HepG2 (cell line): Measurements from ENCODE around the gene SP5. TPM values are rescaled to one million over a fixed set of nuclear protein-coding genes. Genes with fewer than 3 reads are reported as not detected.
A peak's percentile ranks its signal among the peaks of the same experiment; 100 is the strongest.

Source experiments
- GMEB2 ChIP-seq: IDR thresholded peaks from 2 replicates; pipeline ENCODE4 v1.6.1; 2016; ENCODE audit warnings: missing biosample characterization, missing genetic modification reagents, low read depth
- HOXA5 ChIP-seq: sonication (generic); formaldehyde crosslinking; IDR thresholded peaks from 2 replicates; pipeline ENCODE4 v1.4.0; 2020; ENCODE audit warnings: missing genetic modification reagents
- KAT2B ChIP-seq: fragments of 150-350 bp; IDR thresholded peaks from 2 replicates; pipeline ENCODE4 v1.6.1; 2014; ENCODE audit warnings: low read depth, low read length, borderline replicate concordance
- MAFF ChIP-seq: IDR thresholded peaks from 2 replicates; pipeline ENCODE4 v1.6.1; 2011; ENCODE audit warnings: low read depth, low read length, improper control_type of control experiment
- MATR3 ChIP-seq: sonication (generic); formaldehyde crosslinking; IDR thresholded peaks from 2 replicates; pipeline ENCODE4 v1.4.0; 2020; ENCODE audit warnings: missing genetic modification reagents
- MAZ ChIP-seq, 2 experiments: sonication (generic) in 1 of 2; formaldehyde crosslinking in 1 of 2; IDR thresholded peaks; 2 replicates each; pipeline versions ENCODE4 v1.5.0 to v1.6.1; 2012 to 2020; ENCODE audit warnings: low read depth in 2 of 2, mild to moderate bottlenecking in 2 of 2, borderline replicate concordance in 1 of 2, improper control_type of control experiment in 1 of 2, low read length in 1 of 2, missing genetic modification reagents in 1 of 2, moderate library complexity in 1 of 2
- MYC ChIP-seq: sonication (generic); formaldehyde crosslinking; IDR thresholded peaks from 2 replicates; pipeline ENCODE4 v1.9.0; 2021; ENCODE audit warnings: missing genetic modification reagents, borderline replicate concordance
- RAD21 ChIP-seq: fragments of 450-650 bp; formaldehyde crosslinking; IDR thresholded peaks from 2 replicates; pipeline ENCODE4 v1.5.0; 2020; ENCODE audit warnings: mild to moderate bottlenecking
- RARG ChIP-seq: sonication (generic); formaldehyde crosslinking; IDR thresholded peaks from 2 replicates; pipeline ENCODE4 v1.4.0; 2020; ENCODE audit warnings: low read depth, mild to moderate bottlenecking, missing genetic modification reagents
- RFXANK ChIP-seq: IDR thresholded peaks from 2 replicates; pipeline ENCODE4 v1.6.1; 2016
- TBX3 ChIP-seq: fragments of 450-650 bp; IDR thresholded peaks from 2 replicates; pipeline ENCODE4 v1.6.1; 2017; ENCODE audit warnings: antibody characterized with exemption, mild to moderate bottlenecking, inconsistent platforms, borderline replicate concordance
- ZFP82 ChIP-seq: sonication (generic); formaldehyde crosslinking; IDR thresholded peaks from 2 replicates; pipeline ENCODE4 v1.5.1; 2020; ENCODE audit warnings: mild to moderate bottlenecking, missing genetic modification reagents, borderline replicate concordance
- ZNF138 ChIP-seq: sonication (generic); formaldehyde crosslinking; IDR thresholded peaks from 2 replicates; pipeline ENCODE4 v1.5.0; 2020; ENCODE audit warnings: mild to moderate bottlenecking, low read depth, missing genetic modification reagents
- ZNF260 ChIP-seq: sonication (generic); formaldehyde crosslinking; IDR thresholded peaks from 2 replicates; pipeline ENCODE4 v1.4.0; 2020; ENCODE audit warnings: missing genetic modification reagents, low read depth, mild to moderate bottlenecking, borderline replicate concordance
- ZNF282 ChIP-seq: fragments of 450-650 bp; IDR thresholded peaks from 2 replicates; pipeline ENCODE4 v1.6.1; 2018; ENCODE audit not compliant: partially characterized antibody
- ZNF335 ChIP-seq: sonication (generic); formaldehyde crosslinking; IDR thresholded peaks from 2 replicates; pipeline ENCODE4 v1.4.0; 2020; ENCODE audit warnings: missing genetic modification reagents
- ZNF652 ChIP-seq: IDR thresholded peaks from 2 replicates; pipeline ENCODE4 v1.6.1; 2016; ENCODE audit warnings: low read depth, borderline replicate concordance
- ZNF709 ChIP-seq: sonication (generic); formaldehyde crosslinking; IDR thresholded peaks from 2 replicates; pipeline ENCODE4 v1.5.0; 2020; ENCODE audit warnings: mild to moderate bottlenecking, missing genetic modification reagents
- ZNF749 ChIP-seq: sonication (generic); formaldehyde crosslinking; IDR thresholded peaks from 2 replicates; pipeline ENCODE4 v1.8.0; 2022; ENCODE audit warnings: mild to moderate bottlenecking, missing genetic modification reagents, moderate library complexity, borderline replicate concordance
- polyA plus RNA-seq, 8 experiments: library from polyadenylated mRNA; depleted of rRNA in 3 of 8; stranded (reverse) in 7 of 8; unstranded in 1 of 8; fragments of >200 nt; fragmentation: Illumina TruSeq in 4 of 8; extraction: Trizol in 4 of 8; gene quantifications; 2 replicates each; pipeline versions ENCODE4 v1.2.1 to v1.2.3, GENCODE V29; 2011 to 2016; ENCODE audit warnings: low read depth in 4 of 8, missing spikeins in 1 of 8, mixed read lengths in 1 of 8; ENCODE audit not compliant: insufficient read depth in 1 of 8
- total RNA-seq, 5 experiments: library from RNA; depleted of rRNA; stranded (reverse); fragments of >200 nt; fragmentation: Illumina TruSeq; extraction: Trizol; gene quantifications; 2 replicates each; pipeline ENCODE4 v1.2.3, GENCODE V29; 2016; ENCODE audit warnings: low read depth in 1 of 5
- TF ChIP-seq, protein P1 (sequence below): sonication (generic); formaldehyde crosslinking; IDR thresholded peaks from 2 replicates; pipeline ENCODE4 v1.8.0; 2022; ENCODE audit warnings: mild to moderate bottlenecking, missing genetic modification reagents, moderate library complexity
- TF ChIP-seq, protein P2 (sequence below): sonication (generic); formaldehyde crosslinking; IDR thresholded peaks from 2 replicates; pipeline ENCODE4 v1.8.0; 2022; ENCODE audit warnings: mild to moderate bottlenecking, missing genetic modification reagents, moderate library complexity
- TF ChIP-seq, protein P3 (sequence below): sonication (generic); formaldehyde crosslinking; IDR thresholded peaks from 2 replicates; pipeline ENCODE4 v1.9.0; 2022; ENCODE audit warnings: missing genetic modification reagents, mild to moderate bottlenecking, borderline replicate concordance
- TF ChIP-seq, protein P4 (sequence below): sonication (generic); formaldehyde crosslinking; IDR thresholded peaks from 2 replicates; pipeline ENCODE4 v1.5.0; 2020; ENCODE audit warnings: missing genetic modification reagents, mild to moderate bottlenecking, borderline replicate concordance

Gene SP5
- total and polyA plus RNA-seq, 2 of the 13 experiments (the other 11 are each of a cell fraction or from before 2014, with no cell fraction given) = 50.8 to 119 TPM

DNA sequence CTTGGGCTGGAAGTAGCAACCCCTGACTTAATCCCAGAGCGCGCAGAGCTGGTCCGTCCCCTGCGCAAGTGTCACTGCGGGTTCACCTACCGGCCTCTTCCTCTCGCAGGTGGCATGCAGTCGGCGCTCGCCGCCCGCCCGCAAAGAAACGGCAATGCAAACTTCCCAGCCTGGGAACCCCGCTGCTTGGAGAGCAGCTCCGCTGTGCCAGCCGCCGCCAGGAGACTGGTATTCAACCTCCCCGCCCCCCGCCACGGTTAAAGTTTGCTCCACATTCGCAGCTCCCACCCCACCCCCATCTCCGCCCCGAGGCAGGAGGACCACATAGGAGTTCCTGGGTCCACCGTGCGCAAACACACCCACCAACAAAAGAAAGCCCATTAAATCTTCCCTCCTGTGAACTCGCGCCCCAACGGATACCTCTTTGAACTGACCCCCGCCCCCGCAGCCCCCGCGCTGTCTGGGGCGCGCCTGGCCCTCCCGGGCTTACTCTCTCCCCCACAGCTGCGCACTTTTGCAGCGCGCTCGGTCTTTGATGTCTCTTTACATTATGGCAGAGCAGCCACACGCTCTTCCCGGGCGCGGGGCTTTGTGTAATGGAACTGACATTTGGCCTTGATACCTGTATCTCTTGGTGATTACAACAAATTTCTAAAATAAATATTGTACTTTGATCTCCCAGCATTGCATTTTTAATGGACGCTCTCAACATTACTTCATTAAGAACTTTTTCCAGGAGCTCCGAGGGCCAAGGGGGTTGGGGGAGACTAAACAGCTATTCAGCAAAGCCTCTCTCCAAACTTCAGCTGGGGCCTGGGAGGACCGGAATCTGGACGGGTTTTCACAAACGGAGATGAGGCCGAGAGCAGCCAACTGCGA lies 3.1 kb upstream of the SP5 start (continued):
- TF ChIP-seq MYC (CRISPR knock-in tag) = peak; percentile 92
- peak; percentile 9; the same call in 1 of the 2 replicates for TF ChIP-seq ZNF652 (CRISPR knock-in tag)
- TF ChIP-seq TBX3 = peak; percentile 94
- TF ChIP-seq MAZ (IDR thresholded peaks at IDR 0.05; ENCODE audit: borderline replicate concordance, low read depth, low read length) = peak; percentile 96
- TF ChIP-seq MAZ (CRISPR knock-in tag; IDR thresholded peaks at IDR 0.05; ENCODE audit: low read depth) = no peak; the same call in none of the 2 replicates
- peak; percentile 66; the same call in 1 of the 2 replicates for TF ChIP-seq RFXANK (CRISPR knock-in tag)
- no peak for TF ChIP-seq ZNF138 (CRISPR knock-in tag)
- no peak for TF ChIP-seq KAT2B
- peak; percentile 38 for TF ChIP-seq RAD21 (CRISPR knock-in tag)
- TF ChIP-seq RARG (CRISPR knock-in tag) = 0 out of 2 replicates have a peak, but pooled peaks have one; percentile 36
- TF ChIP-seq, protein P1, sequence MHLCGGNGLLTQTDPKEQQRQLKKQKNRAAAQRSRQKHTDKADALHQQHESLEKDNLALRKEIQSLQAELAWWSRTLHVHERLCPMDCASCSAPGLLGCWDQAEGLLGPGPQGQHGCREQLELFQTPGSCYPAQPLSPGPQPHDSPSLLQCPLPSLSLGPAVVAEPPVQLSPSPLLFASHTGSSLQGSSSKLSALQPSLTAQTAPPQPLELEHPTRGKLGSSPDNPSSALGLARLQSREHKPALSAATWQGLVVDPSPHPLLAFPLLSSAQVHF (CRISPR knock-in tag) = peak; percentile 66; the same call in 1 of the 2 replicates
- TF ChIP-seq ZNF282 = no peak
- TF ChIP-seq MAFF = no peak
- TF ChIP-seq, protein P2, sequence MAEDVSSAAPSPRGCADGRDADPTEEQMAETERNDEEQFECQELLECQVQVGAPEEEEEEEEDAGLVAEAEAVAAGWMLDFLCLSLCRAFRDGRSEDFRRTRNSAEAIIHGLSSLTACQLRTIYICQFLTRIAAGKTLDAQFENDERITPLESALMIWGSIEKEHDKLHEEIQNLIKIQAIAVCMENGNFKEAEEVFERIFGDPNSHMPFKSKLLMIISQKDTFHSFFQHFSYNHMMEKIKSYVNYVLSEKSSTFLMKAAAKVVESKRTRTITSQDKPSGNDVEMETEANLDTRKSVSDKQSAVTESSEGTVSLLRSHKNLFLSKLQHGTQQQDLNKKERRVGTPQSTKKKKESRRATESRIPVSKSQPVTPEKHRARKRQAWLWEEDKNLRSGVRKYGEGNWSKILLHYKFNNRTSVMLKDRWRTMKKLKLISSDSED (CRISPR knock-in tag) = no peak
- TF ChIP-seq MATR3 (CRISPR knock-in tag) = no peak
- peak; percentile 77; the same call in 1 of the 2 replicates for TF ChIP-seq ZNF709 (CRISPR knock-in tag)
- no peak for TF ChIP-seq ZNF260 (CRISPR knock-in tag)
- 0 out of 2 replicates have a peak, but pooled peaks have one; percentile 16 for TF ChIP-seq ZNF335
- TF ChIP-seq ZNF749 = peak; percentile 95; the same call in 1 of the 2 replicates
- no peak for TF ChIP-seq GMEB2
- TF ChIP-seq ZFP82 (CRISPR knock-in tag) = peak; percentile 47; the same call in 1 of the 2 replicates
- TF ChIP-seq HOXA5 (CRISPR knock-in tag) = peak; percentile 95
- TF ChIP-seq, protein P3, sequence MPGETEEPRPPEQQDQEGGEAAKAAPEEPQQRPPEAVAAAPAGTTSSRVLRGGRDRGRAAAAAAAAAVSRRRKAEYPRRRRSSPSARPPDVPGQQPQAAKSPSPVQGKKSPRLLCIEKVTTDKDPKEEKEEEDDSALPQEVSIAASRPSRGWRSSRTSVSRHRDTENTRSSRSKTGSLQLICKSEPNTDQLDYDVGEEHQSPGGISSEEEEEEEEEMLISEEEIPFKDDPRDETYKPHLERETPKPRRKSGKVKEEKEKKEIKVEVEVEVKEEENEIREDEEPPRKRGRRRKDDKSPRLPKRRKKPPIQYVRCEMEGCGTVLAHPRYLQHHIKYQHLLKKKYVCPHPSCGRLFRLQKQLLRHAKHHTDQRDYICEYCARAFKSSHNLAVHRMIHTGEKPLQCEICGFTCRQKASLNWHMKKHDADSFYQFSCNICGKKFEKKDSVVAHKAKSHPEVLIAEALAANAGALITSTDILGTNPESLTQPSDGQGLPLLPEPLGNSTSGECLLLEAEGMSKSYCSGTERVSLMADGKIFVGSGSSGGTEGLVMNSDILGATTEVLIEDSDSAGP (CRISPR knock-in tag) = peak; percentile 77; the same call in 1 of the 2 replicates
- TF ChIP-seq, protein P4, sequence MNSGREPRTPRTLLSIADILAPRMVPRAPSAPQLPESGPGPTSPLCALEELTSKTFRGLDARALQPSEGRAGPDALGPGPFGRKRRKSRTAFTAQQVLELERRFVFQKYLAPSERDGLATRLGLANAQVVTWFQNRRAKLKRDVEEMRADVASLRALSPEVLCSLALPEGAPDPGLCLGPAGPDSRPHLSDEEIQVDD (CRISPR knock-in tag) = no peak
